K562 (cell line): ENCODE measurements around the gene RACGAP1. TPM values are rescaled to one million over a fixed set of nuclear protein-coding genes. Genes with fewer than 3 reads are reported as not detected.

ENCODE experiments used
- BRD4 ChIP-seq: fragments of 200-600 bp; sonication (generic); IDR thresholded peaks from 2 replicates; pipeline ENCODE4 v1.6.1; 2017; ENCODE audit warnings: inconsistent platforms
- CHD2 ChIP-seq: IDR thresholded peaks from 2 replicates; pipeline ENCODE4 v1.6.1; 2011; ENCODE audit warnings: low read depth, low read length
- GTF2F1 ChIP-seq: IDR thresholded peaks from 2 replicates; pipeline ENCODE4 v1.6.1; 2011; ENCODE audit warnings: low read depth, low read length, improper control_type of control experiment
- HEY1 ChIP-seq: fragments of 250-450 bp; sonication (Bioruptor Pico); IDR thresholded peaks from 2 replicates; pipeline ENCODE4 v1.5.0; 2020; ENCODE audit warnings: mild to moderate bottlenecking, moderate library complexity, borderline replicate concordance
- ILK ChIP-seq: fragments of 450-650 bp; IDR thresholded peaks from 2 replicates; pipeline ENCODE4 v1.6.1; 2016; ENCODE audit warnings: missing genetic modification characterization, low read depth, mild to moderate bottlenecking, missing compliant biosample characterization, moderate library complexity, borderline replicate concordance
- KLF1 ChIP-seq: fragments of 450-650 bp; IDR thresholded peaks from 2 replicates; pipeline ENCODE4 v1.6.1; 2016; ENCODE audit warnings: missing genetic modification characterization, missing compliant biosample characterization
- MEF2D ChIP-seq: conservative IDR thresholded peaks from 2 replicates; pipeline ENCODE4 v1.6.1; 2016; ENCODE audit warnings: low read depth, missing genetic modification characterization, missing compliant biosample characterization
- NUFIP1 ChIP-seq: fragments of 450-650 bp; IDR thresholded peaks from 2 replicates; pipeline ENCODE4 v1.6.1; 2018; ENCODE audit not compliant: partially characterized antibody
- POLR2G ChIP-seq: fragments of 200-400 bp; formaldehyde crosslinking; IDR thresholded peaks from 2 replicates; pipeline ENCODE4 v1.6.1; 2017; ENCODE audit warnings: low read depth, mild to moderate bottlenecking, antibody characterized with exemption, low read length, moderate library complexity
- SIRT6 ChIP-seq: IDR thresholded peaks from one replicate; pipeline ENCODE4 v1.6.1; 2012; ENCODE audit warnings: low read depth, mild to moderate bottlenecking, control low read depth, inconsistent platforms, low read length, moderate library complexity
- SP2 ChIP-seq: IDR thresholded peaks from 2 replicates; pipeline ENCODE4 v1.6.1; 2011; ENCODE audit warnings: mild to moderate bottlenecking, low read depth, low read length, moderate library complexity; ENCODE audit not compliant: poor library complexity, severe bottlenecking; ENCODE audit errors: extremely low read depth
- ZNF253 ChIP-seq: fragments of 250-450 bp; sonication (Bioruptor Pico); conservative IDR thresholded peaks from 2 replicates; pipeline ENCODE4 v1.6.1; 2021; ENCODE audit warnings: mild to moderate bottlenecking
- ZNF384 ChIP-seq: IDR thresholded peaks from 2 replicates; pipeline ENCODE4 v1.6.1; 2012; ENCODE audit warnings: low read depth, low read length, improper control_type of control experiment
- polyA plus RNA-seq, 8 experiments: library from polyadenylated mRNA; depleted of rRNA in 4 of 8; stranded (reverse) in 5 of 8; unstranded in 3 of 8; fragments of >200 nt; fragmentation: Nextera tagmentation in 2 of 8; fragmentation: Illumina TruSeq in 1 of 8; extraction: Ambion mirVana in 2 of 8; extraction: Trizol in 1 of 8; gene quantifications; 2 replicates each; pipeline versions ENCODE4 v1.2.1 to v1.2.3, GENCODE V29; 2011 to 2014; ENCODE audit warnings: inconsistent platforms in 1 of 8, missing spikeins in 1 of 8
- total RNA-seq, 7 experiments: library from RNA; depleted of rRNA in 6 of 7; stranded (reverse); fragments of >200 nt in 6 of 7; fragmentation: Illumina TruSeq in 2 of 7; extraction: Trizol in 2 of 7; gene quantifications; 2 replicates each; pipeline versions ENCODE4 v1.2.1 to v1.2.3, GENCODE V29; 2011 to 2021; ENCODE audit warnings: low replicate concordance in 1 of 7
- TF ChIP-seq, protein P1 (sequence below): fragments of 250-450 bp; sonication (Bioruptor Pico); IDR thresholded peaks from 2 replicates; pipeline ENCODE4 v1.4.0; 2020
- TF ChIP-seq, protein P2 (sequence below): fragments of 150-350 bp; IDR thresholded peaks from 2 replicates; pipeline ENCODE4 v1.6.1; 2014; ENCODE audit warnings: low read depth, mild to moderate bottlenecking, low read length, borderline replicate concordance
- TF ChIP-seq, protein P3 (sequence below): fragments of 250-450 bp; sonication (Bioruptor Pico); IDR thresholded peaks from 2 replicates; pipeline ENCODE4 v1.6.1; 2021; ENCODE audit warnings: mild to moderate bottlenecking
- TF ChIP-seq, protein P4 (sequence below): sonication (generic); formaldehyde crosslinking; IDR thresholded peaks from 2 replicates; pipeline ENCODE4 v1.8.0; 2023; ENCODE audit warnings: mild to moderate bottlenecking, missing genetic modification reagents

RACGAP1 gene
- total and polyA plus RNA-seq, 9 of the 15 experiments (the other 6 are each of a cell fraction or from before 2014, with no cell fraction given): 56.4 to 92.9 (median 71.8) TPM

DNA sequence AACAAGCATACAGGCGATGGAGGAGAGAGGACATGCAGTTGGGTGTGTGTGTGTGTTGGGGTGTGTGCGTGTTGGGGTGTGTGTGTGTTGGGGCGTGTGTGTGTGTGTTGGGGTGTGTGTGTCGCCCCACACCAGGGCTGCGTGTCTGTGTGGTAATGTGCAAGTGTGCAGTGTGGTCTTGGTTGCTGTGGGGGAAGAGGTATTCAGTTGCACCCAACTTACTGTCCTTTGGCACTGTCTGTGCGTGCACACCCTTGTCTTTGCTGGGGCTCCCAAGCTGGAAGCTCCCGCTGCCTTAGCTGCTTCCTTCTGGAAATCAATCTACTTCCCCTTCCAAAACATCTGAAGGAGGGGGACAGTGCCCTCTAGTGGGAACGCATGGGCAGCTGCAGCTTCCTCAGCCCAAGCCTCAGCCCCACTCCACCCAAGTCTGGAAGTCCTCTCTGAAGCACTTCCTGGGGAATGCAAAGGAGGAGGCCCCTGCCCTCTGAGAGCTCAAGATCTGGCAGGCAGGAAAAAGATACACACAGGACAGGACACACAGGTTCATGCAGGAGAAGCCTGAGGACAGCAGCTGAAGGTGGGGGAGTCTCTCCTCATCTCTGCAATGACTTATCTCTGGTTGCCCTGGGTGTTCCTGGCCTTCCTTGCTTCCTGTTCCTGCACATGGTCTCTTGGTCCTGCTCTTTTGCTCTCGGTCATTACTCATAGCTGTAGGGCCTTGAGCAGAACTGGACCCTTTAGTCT lies 45.2 kb upstream of the RACGAP1 start (continued):
- TF ChIP-seq, protein P1, sequence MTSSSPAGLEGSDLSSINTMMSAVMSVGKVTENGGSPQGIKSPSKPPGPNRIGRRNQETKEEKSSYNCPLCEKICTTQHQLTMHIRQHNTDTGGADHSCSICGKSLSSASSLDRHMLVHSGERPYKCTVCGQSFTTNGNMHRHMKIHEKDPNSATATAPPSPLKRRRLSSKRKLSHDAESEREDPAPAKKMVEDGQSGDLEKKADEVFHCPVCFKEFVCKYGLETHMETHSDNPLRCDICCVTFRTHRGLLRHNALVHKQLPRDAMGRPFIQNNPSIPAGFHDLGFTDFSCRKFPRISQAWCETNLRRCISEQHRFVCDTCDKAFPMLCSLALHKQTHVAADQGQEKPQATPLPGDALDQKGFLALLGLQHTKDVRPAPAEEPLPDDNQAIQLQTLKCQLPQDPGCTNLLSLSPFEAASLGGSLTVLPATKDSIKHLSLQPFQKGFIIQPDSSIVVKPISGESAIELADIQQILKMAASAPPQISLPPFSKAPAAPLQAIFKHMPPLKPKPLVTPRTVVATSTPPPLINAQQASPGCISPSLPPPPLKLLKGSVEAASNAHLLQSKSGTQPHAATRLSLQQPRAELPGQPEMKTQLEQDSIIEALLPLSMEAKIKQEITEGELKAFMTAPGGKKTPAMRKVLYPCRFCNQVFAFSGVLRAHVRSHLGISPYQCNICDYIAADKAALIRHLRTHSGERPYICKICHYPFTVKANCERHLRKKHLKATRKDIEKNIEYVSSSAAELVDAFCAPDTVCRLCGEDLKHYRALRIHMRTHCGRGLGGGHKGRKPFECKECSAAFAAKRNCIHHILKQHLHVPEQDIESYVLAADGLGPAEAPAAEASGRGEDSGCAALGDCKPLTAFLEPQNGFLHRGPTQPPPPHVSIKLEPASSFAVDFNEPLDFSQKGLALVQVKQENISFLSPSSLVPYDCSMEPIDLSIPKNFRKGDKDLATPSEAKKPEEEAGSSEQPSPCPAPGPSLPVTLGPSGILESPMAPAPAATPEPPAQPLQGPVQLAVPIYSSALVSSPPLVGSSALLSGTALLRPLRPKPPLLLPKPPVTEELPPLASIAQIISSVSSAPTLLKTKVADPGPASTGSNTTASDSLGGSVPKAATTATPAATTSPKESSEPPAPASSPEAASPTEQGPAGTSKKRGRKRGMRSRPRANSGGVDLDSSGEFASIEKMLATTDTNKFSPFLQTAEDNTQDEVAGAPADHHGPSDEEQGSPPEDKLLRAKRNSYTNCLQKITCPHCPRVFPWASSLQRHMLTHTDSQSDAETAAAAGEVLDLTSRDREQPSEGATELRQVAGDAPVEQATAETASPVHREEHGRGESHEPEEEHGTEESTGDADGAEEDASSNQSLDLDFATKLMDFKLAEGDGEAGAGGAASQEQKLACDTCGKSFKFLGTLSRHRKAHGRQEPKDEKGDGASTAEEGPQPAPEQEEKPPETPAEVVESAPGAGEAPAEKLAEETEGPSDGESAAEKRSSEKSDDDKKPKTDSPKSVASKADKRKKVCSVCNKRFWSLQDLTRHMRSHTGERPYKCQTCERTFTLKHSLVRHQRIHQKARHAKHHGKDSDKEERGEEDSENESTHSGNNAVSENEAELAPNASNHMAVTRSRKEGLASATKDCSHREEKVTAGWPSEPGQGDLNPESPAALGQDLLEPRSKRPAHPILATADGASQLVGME (CRISPR knock-in tag): no peak
- no peak for TF ChIP-seq ZNF384
- TF ChIP-seq POLR2G: no peak
- no peak for TF ChIP-seq SIRT6
- TF ChIP-seq SP2: no peak
- TF ChIP-seq HEY1 (CRISPR knock-in tag): no peak
- TF ChIP-seq GTF2F1: no peak
- no peak for TF ChIP-seq MEF2D
- TF ChIP-seq, protein P2, sequence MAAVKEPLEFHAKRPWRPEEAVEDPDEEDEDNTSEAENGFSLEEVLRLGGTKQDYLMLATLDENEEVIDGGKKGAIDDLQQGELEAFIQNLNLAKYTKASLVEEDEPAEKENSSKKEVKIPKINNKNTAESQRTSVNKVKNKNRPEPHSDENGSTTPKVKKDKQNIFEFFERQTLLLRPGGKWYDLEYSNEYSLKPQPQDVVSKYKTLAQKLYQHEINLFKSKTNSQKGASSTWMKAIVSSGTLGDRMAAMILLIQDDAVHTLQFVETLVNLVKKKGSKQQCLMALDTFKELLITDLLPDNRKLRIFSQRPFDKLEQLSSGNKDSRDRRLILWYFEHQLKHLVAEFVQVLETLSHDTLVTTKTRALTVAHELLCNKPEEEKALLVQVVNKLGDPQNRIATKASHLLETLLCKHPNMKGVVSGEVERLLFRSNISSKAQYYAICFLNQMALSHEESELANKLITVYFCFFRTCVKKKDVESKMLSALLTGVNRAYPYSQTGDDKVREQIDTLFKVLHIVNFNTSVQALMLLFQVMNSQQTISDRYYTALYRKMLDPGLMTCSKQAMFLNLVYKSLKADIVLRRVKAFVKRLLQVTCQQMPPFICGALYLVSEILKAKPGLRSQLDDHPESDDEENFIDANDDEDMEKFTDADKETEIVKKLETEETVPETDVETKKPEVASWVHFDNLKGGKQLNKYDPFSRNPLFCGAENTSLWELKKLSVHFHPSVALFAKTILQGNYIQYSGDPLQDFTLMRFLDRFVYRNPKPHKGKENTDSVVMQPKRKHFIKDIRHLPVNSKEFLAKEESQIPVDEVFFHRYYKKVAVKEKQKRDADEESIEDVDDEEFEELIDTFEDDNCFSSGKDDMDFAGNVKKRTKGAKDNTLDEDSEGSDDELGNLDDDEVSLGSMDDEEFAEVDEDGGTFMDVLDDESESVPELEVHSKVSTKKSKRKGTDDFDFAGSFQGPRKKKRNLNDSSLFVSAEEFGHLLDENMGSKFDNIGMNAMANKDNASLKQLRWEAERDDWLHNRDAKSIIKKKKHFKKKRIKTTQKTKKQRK: no peak
- no peak for TF ChIP-seq ZNF253
- TF ChIP-seq, protein P3, sequence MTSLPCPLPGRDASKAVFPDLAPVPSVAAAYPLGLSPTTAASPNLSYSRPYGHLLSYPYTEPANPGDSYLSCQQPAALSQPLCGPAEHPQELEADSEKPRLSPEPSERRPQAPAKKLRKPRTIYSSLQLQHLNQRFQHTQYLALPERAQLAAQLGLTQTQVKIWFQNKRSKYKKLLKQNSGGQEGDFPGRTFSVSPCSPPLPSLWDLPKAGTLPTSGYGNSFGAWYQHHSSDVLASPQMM (CRISPR knock-in tag): no peak
- no peak for TF ChIP-seq CHD2
- TF ChIP-seq NUFIP1: no peak
- TF ChIP-seq ILK (tag): no peak
- TF ChIP-seq BRD4: no peak
- TF ChIP-seq, protein P4, sequence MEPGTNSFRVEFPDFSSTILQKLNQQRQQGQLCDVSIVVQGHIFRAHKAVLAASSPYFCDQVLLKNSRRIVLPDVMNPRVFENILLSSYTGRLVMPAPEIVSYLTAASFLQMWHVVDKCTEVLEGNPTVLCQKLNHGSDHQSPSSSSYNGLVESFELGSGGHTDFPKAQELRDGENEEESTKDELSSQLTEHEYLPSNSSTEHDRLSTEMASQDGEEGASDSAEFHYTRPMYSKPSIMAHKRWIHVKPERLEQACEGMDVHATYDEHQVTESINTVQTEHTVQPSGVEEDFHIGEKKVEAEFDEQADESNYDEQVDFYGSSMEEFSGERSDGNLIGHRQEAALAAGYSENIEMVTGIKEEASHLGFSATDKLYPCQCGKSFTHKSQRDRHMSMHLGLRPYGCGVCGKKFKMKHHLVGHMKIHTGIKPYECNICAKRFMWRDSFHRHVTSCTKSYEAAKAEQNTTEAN (CRISPR knock-in tag): no peak
- TF ChIP-seq KLF1: no peak; the same call in 1 of the 2 replicates
